Measurements from ENCODE around the gene NSUN6. TPM values are rescaled to one million over a fixed set of nuclear protein-coding genes. Genes with fewer than 3 reads are reported as not detected.

The NSUN6 gene
- total and polyA plus RNA-seq, 2 experiments from 2014 or later, result 18.1 to 37.4 TPM

DNA sequence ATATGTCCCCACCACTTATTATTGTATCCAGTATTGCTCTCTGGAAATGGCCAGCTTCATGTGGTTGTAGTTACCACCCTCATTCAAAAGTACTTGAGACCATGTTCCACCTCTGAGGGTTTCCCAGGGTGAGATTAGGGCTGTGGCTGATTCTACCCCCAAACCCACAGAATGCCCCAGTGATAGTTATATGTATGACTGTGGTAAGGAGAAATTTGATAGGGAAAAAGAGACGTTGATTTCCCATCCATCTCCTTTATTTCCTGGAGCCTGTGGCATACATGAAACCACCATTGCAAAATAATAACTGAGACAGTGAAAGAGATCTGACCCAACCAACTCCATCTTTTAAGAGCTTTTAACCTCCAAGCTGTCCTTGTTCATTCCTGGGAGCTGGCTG lies 33.0 kb upstream of the NSUN6 start:
- H3K27ac ChIP-seq (ENCODE audit: low read depth), result no peak overlapping the region
- ATAC-seq (no peak; the same call in 2 of the 3 replicates), DNase-seq (ENCODE audit: low spot score) (no peak)
- peaks cover 7% of the 10 kb centered on the region; the same call in 1 of the 3 replicates for H3K36me3 Mint-ChIP-seq (ENCODE audit: low read depth)
- H3K4me3 Mint-ChIP-seq, result no peak overlapping the region
- H3K4me1 ChIP-seq (ENCODE audit: insufficient read depth), result peaks cover 4% of the 10 kb centered on the region; the same call in 1 of the 2 replicates
- H3K27me3 Mint-ChIP-seq (ENCODE audit: insufficient read depth, low read depth, poor library complexity), result no peaks in the 10 kb centered on the region
- no peaks in the 10 kb centered on the region; the same call in 2 of the 3 replicates for H3K9me3 Mint-ChIP-seq
- H4K20me1 ChIP-seq (replicated peaks; ENCODE audit: insufficient read depth), result no peaks in the 10 kb centered on the region
- H3K4me1 Mint-ChIP-seq, result peaks cover 4% of the 10 kb centered on the region; the same call in 2 of the 3 replicates
- H3K36me3 ChIP-seq (ENCODE audit: insufficient read depth), result no peaks in the 10 kb centered on the region
- H3K27ac Mint-ChIP-seq, result no peak overlapping the region
- no peak overlapping the region for H2AFZ ChIP-seq
- H3K4me2 ChIP-seq, result no peak overlapping the region
- TF ChIP-seq POLR2AphosphoS5 (IDR thresholded peaks at IDR 0.05; ENCODE audit: low read depth) (no peak), EZH2phosphoT487 (IDR thresholded peaks at IDR 0.05; ENCODE audit: unreplicated experiment) (no peak), ZNF114 (CRISPR knock-in tag; IDR thresholded peaks at IDR 0.05) (no peak), ZNF331 (CRISPR knock-in tag; IDR thresholded peaks at IDR 0.05; ENCODE audit: low read depth) (no peak), CREB1 (CRISPR knock-in tag; IDR thresholded peaks at IDR 0.05; ENCODE audit: low read depth) (no peak), EZH2 (IDR thresholded peaks at IDR 0.05; ENCODE audit: low read depth, unreplicated experiment) (no peak), STAT1 (IDR thresholded peaks at IDR 0.05; ENCODE audit: unreplicated experiment) (no peak), JUNB (IDR thresholded peaks at IDR 0.05; ENCODE audit: unreplicated experiment) (no peak)
- TF ChIP-seq, protein P1, sequence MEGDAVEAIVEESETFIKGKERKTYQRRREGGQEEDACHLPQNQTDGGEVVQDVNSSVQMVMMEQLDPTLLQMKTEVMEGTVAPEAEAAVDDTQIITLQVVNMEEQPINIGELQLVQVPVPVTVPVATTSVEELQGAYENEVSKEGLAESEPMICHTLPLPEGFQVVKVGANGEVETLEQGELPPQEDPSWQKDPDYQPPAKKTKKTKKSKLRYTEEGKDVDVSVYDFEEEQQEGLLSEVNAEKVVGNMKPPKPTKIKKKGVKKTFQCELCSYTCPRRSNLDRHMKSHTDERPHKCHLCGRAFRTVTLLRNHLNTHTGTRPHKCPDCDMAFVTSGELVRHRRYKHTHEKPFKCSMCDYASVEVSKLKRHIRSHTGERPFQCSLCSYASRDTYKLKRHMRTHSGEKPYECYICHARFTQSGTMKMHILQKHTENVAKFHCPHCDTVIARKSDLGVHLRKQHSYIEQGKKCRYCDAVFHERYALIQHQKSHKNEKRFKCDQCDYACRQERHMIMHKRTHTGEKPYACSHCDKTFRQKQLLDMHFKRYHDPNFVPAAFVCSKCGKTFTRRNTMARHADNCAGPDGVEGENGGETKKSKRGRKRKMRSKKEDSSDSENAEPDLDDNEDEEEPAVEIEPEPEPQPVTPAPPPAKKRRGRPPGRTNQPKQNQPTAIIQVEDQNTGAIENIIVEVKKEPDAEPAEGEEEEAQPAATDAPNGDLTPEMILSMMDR (conservative IDR thresholded peaks at IDR 0.05; ENCODE audit: low read depth in 2 of 2), result no peak
- TF ChIP-seq, protein P2, sequence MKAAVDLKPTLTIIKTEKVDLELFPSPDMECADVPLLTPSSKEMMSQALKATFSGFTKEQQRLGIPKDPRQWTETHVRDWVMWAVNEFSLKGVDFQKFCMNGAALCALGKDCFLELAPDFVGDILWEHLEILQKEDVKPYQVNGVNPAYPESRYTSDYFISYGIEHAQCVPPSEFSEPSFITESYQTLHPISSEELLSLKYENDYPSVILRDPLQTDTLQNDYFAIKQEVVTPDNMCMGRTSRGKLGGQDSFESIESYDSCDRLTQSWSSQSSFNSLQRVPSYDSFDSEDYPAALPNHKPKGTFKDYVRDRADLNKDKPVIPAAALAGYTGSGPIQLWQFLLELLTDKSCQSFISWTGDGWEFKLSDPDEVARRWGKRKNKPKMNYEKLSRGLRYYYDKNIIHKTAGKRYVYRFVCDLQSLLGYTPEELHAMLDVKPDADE (IDR thresholded peaks at IDR 0.05), result no peak
- TF ChIP-seq, protein P3, sequence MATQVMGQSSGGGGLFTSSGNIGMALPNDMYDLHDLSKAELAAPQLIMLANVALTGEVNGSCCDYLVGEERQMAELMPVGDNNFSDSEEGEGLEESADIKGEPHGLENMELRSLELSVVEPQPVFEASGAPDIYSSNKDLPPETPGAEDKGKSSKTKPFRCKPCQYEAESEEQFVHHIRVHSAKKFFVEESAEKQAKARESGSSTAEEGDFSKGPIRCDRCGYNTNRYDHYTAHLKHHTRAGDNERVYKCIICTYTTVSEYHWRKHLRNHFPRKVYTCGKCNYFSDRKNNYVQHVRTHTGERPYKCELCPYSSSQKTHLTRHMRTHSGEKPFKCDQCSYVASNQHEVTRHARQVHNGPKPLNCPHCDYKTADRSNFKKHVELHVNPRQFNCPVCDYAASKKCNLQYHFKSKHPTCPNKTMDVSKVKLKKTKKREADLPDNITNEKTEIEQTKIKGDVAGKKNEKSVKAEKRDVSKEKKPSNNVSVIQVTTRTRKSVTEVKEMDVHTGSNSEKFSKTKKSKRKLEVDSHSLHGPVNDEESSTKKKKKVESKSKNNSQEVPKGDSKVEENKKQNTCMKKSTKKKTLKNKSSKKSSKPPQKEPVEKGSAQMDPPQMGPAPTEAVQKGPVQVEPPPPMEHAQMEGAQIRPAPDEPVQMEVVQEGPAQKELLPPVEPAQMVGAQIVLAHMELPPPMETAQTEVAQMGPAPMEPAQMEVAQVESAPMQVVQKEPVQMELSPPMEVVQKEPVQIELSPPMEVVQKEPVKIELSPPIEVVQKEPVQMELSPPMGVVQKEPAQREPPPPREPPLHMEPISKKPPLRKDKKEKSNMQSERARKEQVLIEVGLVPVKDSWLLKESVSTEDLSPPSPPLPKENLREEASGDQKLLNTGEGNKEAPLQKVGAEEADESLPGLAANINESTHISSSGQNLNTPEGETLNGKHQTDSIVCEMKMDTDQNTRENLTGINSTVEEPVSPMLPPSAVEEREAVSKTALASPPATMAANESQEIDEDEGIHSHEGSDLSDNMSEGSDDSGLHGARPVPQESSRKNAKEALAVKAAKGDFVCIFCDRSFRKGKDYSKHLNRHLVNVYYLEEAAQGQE (IDR thresholded peaks at IDR 0.05; ENCODE audit: unreplicated experiment), result no peak
- H3F3A ChIP-seq (replicated peaks; ENCODE audit: low read depth), result no peaks in the 10 kb centered on the region
- no peaks in the 10 kb centered on the region for H3K27me3 ChIP-seq (ENCODE audit: insufficient read depth)
- no peaks in the 10 kb centered on the region for H3K79me2 ChIP-seq (replicated peaks; ENCODE audit: insufficient read depth)
- no peak overlapping the region for H3K4me3 ChIP-seq
- H3K9me2 ChIP-seq (ENCODE audit: insufficient read depth), result no peaks in the 10 kb centered on the region
